Memory B cell (primary cell): ENCODE results near the gene TFAP2B.

Experiments
- ATAC-seq: fragments of 150-1000 bp; cut with Tn5 transposase; 2 replicates; pipeline ENCODE4 v1.10.0; 2021; ENCODE audit warnings: low read depth, mild to moderate bottlenecking, moderate library complexity
- DNase-seq, 2 donors: peaks; one replicate each; pipeline ENCODE4 v3.0.0; 2022; ENCODE audit warnings: low spot score in 2 of 2
- H3K27ac Mint-ChIP-seq: one replicate; pipeline ENCODE4 v1.8.0; 2022; ENCODE audit warnings: mild to moderate bottlenecking, moderate library complexity, mixed read lengths
- H3K27me3 Mint-ChIP-seq: one replicate; pipeline ENCODE4 v1.8.0; 2022; ENCODE audit warnings: mixed read lengths
- H3K36me3 Mint-ChIP-seq: one replicate; pipeline ENCODE4 v1.8.0; 2022; ENCODE audit warnings: mild to moderate bottlenecking, mixed read lengths
- H3K4me1 Mint-ChIP-seq: one replicate; pipeline ENCODE4 v1.8.0; 2022; ENCODE audit warnings: mixed read lengths
- H3K4me3 Mint-ChIP-seq: one replicate; pipeline ENCODE4 v1.8.0; 2022; ENCODE audit warnings: mild to moderate bottlenecking, moderate library complexity, mixed read lengths
- H3K9me3 Mint-ChIP-seq: one replicate; pipeline ENCODE4 v1.8.0; 2022; ENCODE audit warnings: mixed read lengths

The TFAP2B gene

DNA sequence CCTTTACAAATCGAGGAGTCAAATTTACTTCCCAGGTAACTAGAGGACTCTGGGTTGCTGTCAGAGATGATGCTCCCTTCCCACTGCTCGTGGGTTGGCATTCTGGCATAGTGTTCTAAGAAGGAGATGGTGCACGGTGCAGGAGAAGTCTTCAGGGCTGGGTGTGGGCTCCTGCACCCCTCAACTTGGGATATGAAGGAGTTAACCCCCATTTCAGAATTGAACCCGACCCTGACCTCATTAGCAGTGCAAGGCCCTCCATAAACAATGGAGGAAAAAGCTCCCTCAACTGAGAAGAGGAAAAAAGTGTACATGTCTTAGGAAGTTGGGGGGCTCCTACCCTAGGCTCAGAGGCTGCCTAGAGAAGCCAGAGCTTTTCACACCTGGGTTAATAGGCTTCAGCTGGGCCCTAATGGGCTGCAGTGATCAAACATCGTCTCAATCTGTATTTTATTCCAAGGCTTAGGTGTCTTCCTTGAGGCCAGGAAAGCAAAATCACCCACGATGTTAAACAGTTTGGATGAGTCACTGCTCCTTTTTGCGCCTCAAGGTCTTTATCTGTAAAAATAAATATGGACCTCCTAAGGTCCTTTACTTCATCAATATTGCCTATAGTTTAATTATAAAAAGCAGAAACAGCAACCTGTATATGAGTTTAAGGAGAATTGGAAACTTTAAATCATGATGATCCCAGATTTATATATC, 29.4 kb downstream of the TFAP2B start:
- Mint-ChIP-seq H3K36me3 (no peaks in the 10 kb centered on the region), H3K27ac (no peak overlapping the region), H3K4me1 (no peaks in the 10 kb centered on the region), H3K27me3 (peaks cover 31% of the 10 kb centered on the region), H3K9me3 (peaks cover 2% of the 10 kb centered on the region), H3K4me3 (no peak overlapping the region)
- no peak for DNase-seq
- no peak for ATAC-seq

DNA sequence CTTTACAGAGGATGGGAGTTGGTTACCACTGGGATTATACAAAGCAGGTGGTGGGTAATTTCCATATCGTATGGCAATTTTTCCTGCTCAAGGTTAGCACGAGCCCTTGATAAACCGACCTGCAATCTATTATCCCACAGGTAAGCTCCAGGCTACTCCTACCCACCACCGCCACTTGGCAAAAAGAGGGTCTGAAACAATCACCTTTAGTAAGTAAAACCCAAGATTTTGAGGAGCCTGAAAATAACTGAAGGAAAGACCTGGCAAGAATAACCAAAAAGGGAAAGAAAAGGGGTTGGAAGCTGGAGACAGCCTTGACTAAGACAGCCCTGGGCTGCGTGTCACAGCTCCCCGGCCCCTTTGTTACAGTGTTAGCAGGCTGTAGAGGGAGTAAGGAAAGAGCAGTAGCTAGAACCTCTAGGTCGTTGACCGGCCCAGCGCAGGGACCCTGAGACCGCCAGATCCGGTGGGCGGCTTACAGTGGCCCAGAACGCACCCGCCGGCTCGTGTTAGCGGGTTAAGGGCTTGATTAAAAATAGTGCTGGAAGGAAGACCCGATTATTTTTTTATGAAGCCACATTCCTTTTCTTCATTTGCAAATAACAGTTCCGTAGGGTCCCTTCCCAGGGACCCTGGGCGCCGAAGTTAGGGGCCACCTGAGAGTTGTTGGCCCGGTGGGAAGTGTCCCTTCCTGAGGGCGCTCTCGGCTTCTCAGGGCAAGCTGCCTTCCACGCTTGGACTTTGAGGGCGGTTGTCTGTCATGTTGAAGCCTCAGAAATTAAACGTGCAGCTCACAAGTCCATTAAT, 30.5 kb downstream of the TFAP2B start:
- DNase-seq (no peak), ATAC-seq (no peak)
- no peak overlapping the region for H3K4me3 Mint-ChIP-seq
- peaks cover 26% of the 10 kb centered on the region for H3K27me3 Mint-ChIP-seq
- no peak overlapping the region for H3K27ac Mint-ChIP-seq
- no peaks in the 10 kb centered on the region for H3K36me3 Mint-ChIP-seq
- H3K9me3 Mint-ChIP-seq = peaks cover 2% of the 10 kb centered on the region
- no peaks in the 10 kb centered on the region for H3K4me1 Mint-ChIP-seq

DNA sequence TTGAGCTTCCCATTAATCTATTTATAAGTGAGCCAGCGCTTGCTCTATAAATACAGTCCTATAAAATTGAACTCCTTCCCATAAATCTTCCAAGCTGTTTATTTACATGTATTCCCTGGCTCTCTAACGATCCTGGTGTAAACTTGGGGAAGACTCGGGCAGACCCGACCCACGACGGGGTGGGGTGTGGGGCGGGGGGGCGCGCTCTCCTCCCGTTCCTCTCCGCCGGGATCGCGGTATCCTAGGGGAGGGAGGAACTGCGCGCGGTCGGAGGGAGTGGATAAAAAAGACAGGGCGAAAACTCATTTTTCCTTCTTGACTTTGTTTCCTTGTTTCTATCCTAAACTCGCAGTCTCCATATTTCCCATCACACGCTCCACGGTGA, 31.1 kb downstream of the TFAP2B start:
- H3K27me3 Mint-ChIP-seq = peaks cover 24% of the 10 kb centered on the region
- peaks cover 2% of the 10 kb centered on the region for H3K9me3 Mint-ChIP-seq
- H3K4me3 Mint-ChIP-seq = no peak overlapping the region
- no peaks in the 10 kb centered on the region for H3K36me3 Mint-ChIP-seq
- DNase-seq = no peak
- H3K4me1 Mint-ChIP-seq = no peaks in the 10 kb centered on the region
- no peak overlapping the region for H3K27ac Mint-ChIP-seq
- ATAC-seq = no peak

DNA sequence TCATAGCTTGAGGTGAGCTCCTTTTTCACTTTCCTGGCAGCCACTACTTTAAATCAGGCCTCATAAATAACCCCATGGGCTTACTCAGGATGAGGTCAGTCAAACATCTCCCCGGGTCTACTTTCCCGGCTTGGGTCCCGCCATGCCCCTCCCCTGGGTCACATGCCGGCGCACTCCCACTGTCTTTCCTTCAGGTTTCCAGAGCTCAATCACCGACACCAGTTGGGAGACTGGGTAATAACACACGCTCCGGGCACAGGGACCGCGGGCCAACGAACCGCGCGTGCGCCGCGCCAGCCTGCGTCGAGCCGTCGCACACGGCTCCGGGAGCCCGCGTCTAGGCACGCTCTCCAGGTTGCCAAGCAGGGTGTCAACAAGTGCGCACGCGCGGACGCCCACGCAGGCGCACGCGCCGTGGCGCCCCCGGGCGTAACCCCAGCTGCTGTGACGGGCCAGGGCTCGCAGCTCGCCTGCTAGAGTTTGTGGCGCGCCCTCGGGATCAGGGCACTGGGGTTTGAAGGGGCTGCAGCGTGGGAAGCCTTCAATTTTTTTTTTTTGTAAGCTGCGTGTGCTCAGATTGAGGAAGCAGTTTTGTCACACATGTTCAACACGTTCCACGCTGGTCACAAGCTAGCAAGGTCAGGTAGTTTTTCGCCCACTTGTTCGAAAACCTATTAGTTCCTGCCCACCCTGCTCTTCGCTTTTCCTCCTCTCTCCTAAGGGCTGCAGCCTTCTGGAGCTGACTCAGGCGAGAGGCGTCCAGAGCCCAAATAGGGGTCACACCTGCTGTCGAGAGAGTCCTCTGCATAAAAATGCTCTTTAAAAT, 31.8 kb downstream of the TFAP2B start:
- Mint-ChIP-seq H3K27ac (no peak overlapping the region), H3K4me3 (no peak overlapping the region), H3K9me3 (peaks cover 2% of the 10 kb centered on the region), H3K36me3 (no peaks in the 10 kb centered on the region), H3K27me3 (peaks cover 21% of the 10 kb centered on the region), H3K4me1 (no peaks in the 10 kb centered on the region)
- ATAC-seq (no peak), DNase-seq (no peak)

DNA sequence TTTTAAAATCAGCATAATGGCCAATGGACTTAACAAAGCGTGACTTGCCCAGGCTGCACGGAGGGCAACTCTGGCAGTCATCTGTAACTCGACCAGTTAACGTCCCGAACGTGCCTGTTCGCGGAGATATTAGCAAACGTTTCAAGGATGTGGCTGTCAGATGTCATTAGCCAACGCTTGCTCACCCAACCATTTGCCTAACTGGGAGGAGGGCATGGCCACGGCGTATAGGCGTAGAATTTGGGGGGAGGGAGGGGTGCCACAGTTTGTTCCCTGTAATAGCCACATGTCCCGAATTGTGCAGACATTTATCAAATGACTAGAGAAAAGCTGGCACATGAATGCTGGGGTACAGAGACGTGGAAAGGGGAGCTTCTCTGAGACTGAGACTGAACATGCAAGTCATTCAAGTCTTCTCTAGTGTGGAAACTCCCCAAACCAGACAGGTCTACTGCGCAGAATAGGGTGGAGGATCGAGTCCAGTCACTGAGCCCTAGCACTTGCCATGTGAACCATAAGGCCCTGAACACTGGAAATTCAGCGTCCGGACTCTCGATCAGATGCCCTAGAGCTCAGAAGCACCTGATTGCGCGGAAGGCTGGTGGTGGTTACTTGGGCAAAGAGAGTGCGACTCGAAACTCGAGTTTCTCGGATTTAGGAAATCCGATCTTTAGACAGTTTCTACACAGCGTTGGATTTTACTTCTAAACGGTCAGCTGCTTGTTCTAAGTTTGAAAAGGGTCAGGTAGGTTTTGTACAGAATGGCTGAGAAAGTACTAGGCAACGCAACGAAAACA, 32.6 kb downstream of the TFAP2B start:
- Mint-ChIP-seq H3K9me3 (peaks cover 2% of the 10 kb centered on the region), H3K4me1 (no peaks in the 10 kb centered on the region), H3K4me3 (no peak overlapping the region), H3K36me3 (no peaks in the 10 kb centered on the region), H3K27ac (no peak overlapping the region), H3K27me3 (peaks cover 16% of the 10 kb centered on the region)
- ATAC-seq (no peak), DNase-seq (no peak)

DNA sequence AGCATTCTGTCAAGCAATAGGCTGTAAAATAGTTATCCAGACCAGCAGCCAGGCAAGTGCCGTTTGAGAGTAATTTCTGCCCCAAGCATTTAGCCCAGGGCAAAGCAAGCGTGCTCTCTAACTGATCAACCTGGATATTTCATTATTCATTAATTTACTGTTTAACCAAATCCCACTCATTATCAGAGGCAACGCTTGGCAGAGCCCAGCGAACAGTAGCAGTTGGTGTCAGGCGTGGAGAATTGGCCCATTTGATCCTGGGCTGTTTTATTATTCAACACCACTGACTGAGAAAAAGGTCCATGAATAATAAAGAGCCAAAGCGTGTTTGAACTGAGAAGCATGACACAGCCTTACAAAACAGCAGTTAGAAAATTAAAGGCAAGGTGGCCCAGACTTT, 35.3 kb downstream of the TFAP2B start:
- DNase-seq = no peak
- no peaks in the 10 kb centered on the region for H3K9me3 Mint-ChIP-seq
- no peaks in the 10 kb centered on the region for H3K36me3 Mint-ChIP-seq
- ATAC-seq = no peak
- no peak overlapping the region for H3K4me3 Mint-ChIP-seq
- no peak overlapping the region for H3K27ac Mint-ChIP-seq
- H3K27me3 Mint-ChIP-seq = peaks cover 5% of the 10 kb centered on the region
- H3K4me1 Mint-ChIP-seq = no peaks in the 10 kb centered on the region

DNA sequence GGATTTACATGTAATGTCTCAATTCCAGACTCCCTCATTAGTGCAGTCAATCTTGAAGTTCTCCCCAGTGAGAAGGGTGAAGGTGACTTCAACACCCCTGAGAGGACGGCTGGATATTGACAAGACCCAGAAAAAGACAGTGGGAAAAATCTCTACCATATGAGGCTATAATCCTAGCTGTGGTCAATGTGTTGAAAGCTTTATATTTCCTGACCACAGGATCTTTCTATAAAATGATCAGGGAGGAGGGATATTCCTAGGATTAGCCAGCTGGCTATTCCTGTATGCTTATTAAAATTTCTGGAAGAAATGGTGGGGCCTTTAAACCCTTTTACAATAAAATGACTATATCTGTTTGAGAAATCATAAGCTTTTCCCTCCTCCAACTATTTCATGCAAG, 43.0 kb downstream of the TFAP2B start:
- Mint-ChIP-seq H3K9me3 (no peaks in the 10 kb centered on the region), H3K36me3 (no peaks in the 10 kb centered on the region)
- DNase-seq = no peak

DNA sequence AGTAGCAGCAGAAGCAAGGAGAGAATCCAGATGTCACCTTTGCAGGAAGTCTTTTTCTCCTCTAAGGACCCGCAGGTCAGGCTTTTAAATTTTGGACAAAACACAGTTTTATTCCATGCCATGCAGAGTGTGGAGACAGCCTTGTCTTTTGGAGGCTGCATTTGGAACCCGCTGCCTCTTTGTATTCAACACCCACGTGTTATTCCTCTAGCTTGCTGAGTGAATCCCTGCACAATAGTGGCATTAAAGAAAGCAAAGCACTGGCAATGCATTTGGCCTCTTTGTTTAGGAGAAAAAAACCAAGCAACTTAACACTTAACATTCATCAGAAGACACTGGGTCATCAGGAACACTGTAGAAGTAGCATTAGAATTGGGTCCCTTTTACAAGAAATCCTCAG, 43.5 kb downstream of the TFAP2B start:
- DNase-seq (no peak), ATAC-seq (no peak)
- Mint-ChIP-seq H3K9me3 (no peaks in the 10 kb centered on the region), H3K27me3 (peaks cover 4% of the 10 kb centered on the region), H3K36me3 (no peaks in the 10 kb centered on the region), H3K4me3 (no peak overlapping the region), H3K27ac (no peak overlapping the region), H3K4me1 (no peaks in the 10 kb centered on the region)

More for the DNA sequence above, 43.0 kb downstream of the TFAP2B start:
- Mint-ChIP-seq H3K27me3 (peaks cover 4% of the 10 kb centered on the region), H3K4me3 (no peak overlapping the region), H3K4me1 (no peaks in the 10 kb centered on the region), H3K27ac (no peak overlapping the region)
- ATAC-seq = no peak

DNA sequence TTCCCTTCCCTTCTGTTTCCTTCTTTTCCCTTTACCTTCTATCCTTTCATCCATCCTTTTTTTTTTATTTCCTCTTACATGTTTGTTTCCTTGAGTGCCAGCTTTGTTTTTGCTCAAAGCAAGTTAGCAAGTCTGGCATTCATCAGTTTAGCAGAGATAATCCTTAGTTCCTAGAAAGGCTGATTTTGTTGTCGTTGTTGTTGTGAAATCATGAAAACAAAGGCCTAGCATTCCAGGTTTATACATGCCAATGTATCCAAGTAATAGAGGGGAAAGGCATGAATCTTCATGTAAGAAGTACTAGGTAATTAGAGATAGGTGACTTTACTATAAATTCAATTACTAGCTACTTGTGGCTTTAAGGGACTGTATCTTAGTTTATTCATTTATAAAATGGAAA, 45.9 kb downstream of the TFAP2B start:
- no peak overlapping the region for H3K27ac Mint-ChIP-seq
- no peaks in the 10 kb centered on the region for H3K4me1 Mint-ChIP-seq
- no peaks in the 10 kb centered on the region for H3K9me3 Mint-ChIP-seq
- no peaks in the 10 kb centered on the region for H3K36me3 Mint-ChIP-seq
- DNase-seq (no peak), ATAC-seq (no peak)
- no peak overlapping the region for H3K4me3 Mint-ChIP-seq
- peaks cover 2% of the 10 kb centered on the region for H3K27me3 Mint-ChIP-seq

DNA sequence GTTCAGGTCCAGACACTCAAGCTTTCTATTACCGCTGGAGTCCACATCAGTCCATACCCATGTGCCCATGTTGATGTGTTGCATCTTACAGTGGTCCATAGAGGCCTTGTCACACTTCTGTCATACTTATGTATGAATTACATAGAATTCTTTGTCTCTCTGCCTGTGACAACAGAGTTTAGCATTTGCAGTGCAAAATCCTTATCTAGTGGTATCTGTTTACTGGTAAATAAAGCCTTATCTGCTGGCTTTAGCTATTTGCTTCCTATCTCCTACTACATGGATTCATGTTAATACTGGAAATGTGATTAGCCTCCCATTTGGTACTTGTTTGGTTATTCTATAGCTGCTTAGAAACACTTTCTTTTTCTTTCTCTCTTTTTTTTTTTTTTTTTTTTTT, 49.8 kb downstream of the TFAP2B start:
- no peak for ATAC-seq

DNA sequence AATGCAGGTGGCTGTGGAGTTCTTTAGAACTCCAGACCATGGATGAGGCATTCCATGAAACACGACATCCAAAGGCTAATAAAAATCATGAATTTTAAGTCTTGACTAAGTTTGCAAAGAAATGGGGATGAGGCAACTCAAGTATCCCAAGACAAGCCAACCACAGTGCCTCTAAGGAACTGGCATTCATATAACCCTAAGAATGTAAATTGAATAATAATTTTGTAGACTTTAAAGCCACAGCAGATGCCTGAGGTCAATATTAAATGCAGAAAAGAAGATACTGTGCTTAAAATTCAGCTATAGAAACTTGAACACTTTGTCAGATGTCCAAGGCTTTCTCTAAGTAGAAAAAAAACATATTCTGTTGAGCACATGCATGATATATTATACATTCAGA, 54.5 kb downstream of the TFAP2B start:
- Mint-ChIP-seq H3K27ac (no peak overlapping the region), H3K4me1 (no peaks in the 10 kb centered on the region), H3K9me3 (no peaks in the 10 kb centered on the region), H3K27me3 (no peaks in the 10 kb centered on the region), H3K4me3 (no peak overlapping the region), H3K36me3 (no peaks in the 10 kb centered on the region)
- ATAC-seq = no peak
- DNase-seq = no peak

More for the DNA sequence above, 49.8 kb downstream of the TFAP2B start:
- Mint-ChIP-seq H3K27ac (no peak overlapping the region), H3K4me3 (no peak overlapping the region), H3K36me3 (no peaks in the 10 kb centered on the region), H3K27me3 (no peaks in the 10 kb centered on the region), H3K9me3 (no peaks in the 10 kb centered on the region), H3K4me1 (no peaks in the 10 kb centered on the region)
- DNase-seq = no peak

DNA sequence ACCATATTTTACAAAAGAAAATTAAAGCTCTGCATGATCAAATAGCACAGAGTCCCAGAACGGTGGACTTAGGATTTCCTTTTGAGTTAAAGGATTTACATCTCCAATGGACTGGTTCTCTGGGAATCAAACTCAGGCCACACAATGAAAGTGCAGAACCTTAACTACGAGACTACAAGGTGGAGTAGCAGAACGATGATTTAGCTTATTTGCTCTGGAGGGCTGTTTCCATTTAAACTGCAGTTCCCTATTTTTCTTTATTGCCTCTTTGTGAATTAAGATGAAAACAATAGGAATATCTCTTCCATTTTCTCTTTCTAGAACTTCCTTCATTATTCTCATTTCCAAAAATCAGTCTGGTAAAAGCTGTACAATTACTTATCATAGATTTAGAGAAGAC, 65.7 kb downstream of the TFAP2B start:
- Mint-ChIP-seq H3K4me1 (no peaks in the 10 kb centered on the region), H3K4me3 (no peak overlapping the region), H3K27me3 (no peaks in the 10 kb centered on the region), H3K9me3 (no peaks in the 10 kb centered on the region), H3K27ac (no peak overlapping the region), H3K36me3 (no peaks in the 10 kb centered on the region)
- no peak for ATAC-seq
- no peak for DNase-seq

DNA sequence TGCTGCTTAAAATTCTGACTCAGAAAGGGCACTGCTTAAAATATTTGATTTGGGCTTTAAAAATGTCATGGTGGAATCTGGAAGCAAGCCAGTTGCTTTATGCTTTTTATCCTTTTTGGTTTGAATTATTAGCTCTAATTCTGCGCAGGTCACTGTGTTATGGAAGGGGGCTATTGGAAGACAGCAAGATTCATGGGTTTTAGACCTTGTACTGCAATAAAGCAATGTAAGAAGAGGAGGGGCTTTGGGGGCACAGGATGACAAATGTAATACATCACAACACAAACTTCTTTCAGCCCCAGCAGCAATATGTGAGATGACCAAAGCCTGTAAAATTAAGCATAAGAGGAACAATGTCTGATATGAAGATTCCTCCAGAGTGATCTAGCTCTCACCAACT, 68.4 kb downstream of the TFAP2B start:
- Mint-ChIP-seq H3K4me1 (no peaks in the 10 kb centered on the region), H3K9me3 (no peaks in the 10 kb centered on the region), H3K27ac (no peak overlapping the region), H3K4me3 (no peak overlapping the region), H3K27me3 (no peaks in the 10 kb centered on the region), H3K36me3 (no peaks in the 10 kb centered on the region)
- no peak for DNase-seq
- no peak for ATAC-seq
